Activated CD4-positive, CD25-positive, alpha-beta regulatory T cell (primary cell): ENCODE results near the gene SRPRB.
"Not testable (repeated sequence)": the region's sequence is repeated elsewhere in the genome, so short reads cannot be mapped to it uniquely, and the experiment has no call there.

Experiments used
- DNase-seq, 4 experiments: peaks; one replicate each; lab custom pipeline; 2025; lab: John Stamatoyannopoulos, UW

SRPRB gene

DNA sequence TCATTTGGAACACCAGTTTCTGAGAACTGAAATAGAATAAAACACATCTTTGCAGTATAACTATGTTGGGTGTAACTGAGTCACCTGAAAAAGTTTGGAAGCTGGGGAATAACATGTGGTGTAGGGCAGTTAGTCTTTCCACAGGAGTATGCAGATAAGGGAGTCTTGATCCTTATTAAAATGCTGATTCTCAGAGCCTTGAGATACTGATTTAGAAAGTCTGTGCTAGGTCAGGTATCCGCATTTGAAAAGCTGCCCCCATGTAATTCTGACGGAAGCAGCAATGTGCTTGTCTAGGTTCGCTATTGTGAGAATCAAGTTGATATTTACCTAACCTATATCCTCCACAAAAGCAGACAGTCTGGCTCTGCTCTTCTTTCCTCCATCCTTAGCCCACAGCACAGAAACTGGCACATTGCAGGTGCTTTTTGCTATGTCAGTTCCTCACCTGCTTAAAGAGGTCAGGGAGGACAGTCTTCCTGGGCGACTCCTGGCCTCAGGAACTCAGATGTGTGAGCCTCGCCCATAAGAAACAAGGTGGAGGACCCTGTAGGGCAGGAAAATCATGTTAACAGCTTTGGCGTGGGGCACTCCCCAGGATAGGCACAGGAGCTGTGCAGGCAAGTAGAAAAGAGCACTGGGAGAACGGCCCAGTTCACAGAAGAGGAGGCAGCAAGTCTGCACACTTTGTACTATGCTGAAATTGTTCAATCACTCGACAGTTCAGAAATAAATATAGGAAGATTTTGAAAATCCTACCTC is 27.6 kb upstream of the SRPRB start:
- DNase-seq: no peak

GRCh38 chr3:133779626-133780203 is 25.9 kb upstream of the SRPRB start:
- DNase-seq: no peak

DNA sequence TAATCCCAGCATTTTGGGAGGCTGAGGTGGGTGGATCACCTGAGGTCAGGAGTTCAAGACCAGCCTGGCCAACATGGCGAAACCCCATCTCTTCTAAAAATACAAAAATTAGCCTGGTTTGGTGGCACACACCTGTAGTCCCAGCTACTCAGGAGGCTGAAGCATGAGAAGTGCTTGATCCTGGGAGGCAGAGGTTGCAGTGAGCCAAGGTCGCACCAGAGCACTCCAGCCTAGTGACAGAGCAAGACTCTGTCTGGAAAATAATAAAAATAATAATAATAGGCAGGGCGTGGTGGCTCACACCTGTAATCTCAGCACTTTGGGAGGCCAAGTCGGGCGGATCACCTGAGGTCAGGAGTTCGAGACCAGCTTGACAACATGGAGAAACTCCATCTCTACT is 24.9 kb upstream of the SRPRB start:
- DNase-seq: not testable (repeated sequence)

GRCh38 chr3:133781570-133781969 is 24.0 kb upstream of the SRPRB start:
- no peak for DNase-seq

- DNase-seq: no peak
These were observed 23.2 kb upstream of the SRPRB start for GRCh38 chr3:133782454-133782853.

GRCh38 chr3:133783762-133784161 is 21.9 kb upstream of the SRPRB start:
- DNase-seq: no peak

DNA sequence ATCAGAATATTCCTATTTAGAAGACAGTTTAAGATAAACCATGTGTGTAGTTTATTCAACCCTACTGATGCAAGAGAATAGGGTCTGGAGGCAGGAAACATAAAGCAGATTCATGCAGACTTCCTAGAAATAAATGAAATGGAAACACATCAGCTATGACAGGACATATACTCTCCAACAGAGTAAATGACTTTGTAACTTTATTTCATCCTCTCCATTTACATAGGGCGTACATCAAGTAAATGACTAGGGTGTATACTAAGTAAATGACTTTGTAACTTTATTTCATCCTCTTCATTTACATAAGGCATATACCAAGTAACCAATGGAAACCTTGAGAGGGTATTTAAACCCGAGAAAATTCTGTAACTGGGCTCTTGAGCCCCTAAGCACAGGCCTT is 17.6 kb upstream of the SRPRB start:
- DNase-seq: no peak

- no peak for DNase-seq
These were observed 13.3 kb upstream of the SRPRB start for GRCh38 chr3:133792171-133792763.

DNA sequence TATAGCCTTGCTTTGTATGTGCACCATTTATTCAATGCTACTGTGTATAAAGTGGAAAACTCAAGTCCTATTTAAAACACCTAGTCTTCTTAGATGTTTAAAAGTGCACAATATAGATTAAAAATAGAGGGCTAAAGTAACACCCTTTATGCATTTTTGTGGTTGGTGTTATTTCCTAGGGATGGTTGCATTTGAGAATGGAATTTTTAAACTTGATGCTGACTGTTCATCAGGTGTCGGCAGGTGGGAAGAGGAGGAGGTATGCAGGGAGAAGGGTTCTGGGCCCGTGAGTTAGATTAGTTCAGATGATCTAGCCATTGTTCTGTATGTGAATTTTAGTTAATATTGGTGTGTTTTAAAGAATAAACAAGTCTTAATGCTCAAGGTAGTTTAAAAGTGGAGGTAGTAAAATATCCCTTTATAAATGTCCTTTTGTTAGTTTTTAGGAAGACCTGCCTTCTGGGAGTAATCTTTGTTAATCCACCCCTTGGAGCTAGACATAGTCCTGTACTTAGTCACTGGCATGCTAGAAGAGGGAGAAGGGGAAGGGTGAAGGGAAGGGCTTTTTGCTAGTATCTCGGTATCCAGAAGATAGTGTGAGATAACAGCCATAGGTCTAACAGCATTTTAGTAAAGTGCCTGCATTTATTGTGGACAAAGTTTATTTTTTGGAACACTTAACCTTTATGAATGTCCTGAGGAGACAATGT is 8.1 kb upstream of the SRPRB start:
- no peak for DNase-seq

DNA sequence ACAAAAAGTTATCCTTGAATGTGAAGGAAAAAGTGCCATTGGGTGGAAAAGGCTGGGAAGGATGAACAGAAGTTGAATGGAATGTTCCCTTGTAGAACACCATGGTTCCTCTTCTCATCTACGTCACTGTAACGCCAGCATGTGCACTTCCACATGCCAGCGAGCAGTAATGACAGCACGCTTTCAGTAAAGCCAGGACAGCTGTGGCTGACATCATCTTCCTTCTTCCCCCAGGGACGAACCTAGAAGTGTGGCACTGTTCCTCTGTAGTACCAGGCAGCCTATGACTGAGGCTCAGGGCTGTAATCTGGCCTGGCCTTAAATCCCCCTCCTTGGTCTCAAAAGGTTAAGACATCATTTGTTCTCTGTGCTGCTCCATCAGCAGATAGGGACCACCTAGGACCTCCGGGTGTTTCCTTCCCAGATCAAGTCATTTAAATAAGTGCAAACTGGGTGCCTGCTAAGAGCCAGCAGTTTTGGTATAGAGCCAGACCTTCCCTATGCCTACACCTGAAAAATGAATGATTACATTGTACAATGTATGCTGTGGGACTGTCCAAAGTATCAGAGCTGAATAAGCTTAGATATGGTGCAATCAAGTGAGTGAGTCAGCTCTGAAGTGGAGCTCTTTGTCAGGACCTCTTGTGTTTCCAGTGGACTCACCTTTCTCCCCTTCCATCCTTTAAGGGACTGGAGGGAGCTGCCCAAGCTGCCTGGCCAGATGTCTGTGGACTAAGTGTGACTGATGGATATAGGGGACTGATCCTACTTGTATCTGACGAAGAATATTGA is 5.6 kb upstream of the SRPRB start:
- DNase-seq: no peak

DNA sequence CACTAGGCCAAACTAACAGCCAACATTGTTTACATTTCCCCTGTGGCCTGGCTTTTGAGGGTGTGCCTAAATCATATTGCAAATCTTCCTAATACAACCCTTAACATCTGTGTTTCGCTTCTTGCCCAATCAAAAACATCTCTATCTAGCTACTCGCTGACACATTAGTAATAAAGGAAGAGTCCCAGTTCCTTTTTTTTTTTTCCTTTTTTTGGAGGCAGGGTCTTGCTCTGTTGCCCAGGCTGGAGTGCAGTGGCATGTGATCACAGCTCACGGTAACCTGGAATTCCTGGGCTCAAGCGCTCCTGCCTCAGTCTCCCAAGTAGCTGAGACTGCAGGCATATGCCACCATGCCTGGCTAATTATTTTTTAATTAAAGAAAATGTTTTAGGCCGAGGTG is 2.1 kb upstream of the SRPRB start:
- no peak for DNase-seq

DNA sequence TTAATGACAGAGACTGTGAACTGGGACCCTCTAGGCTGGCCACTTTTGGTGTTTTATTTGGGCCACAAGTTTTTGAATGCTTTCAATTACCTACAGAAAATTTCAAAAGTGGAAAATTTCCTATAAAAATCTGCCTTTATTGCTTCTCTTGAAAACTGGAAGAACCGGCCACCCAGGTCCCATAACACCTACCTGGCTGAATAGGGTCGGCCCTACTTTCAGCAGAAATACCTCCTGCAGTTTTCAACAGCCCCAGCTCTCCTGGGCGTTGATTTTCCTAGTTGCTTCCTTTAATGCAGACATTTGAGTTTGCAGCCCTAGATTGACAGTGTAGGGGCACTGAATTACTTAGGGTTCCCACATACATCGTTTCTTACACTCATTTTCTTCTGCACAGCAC is 719 bp upstream of the SRPRB start:
- DNase-seq: no peak

GRCh38 chr3:133805384-133805701 is 272 bp upstream of the SRPRB start:
- DNase-seq: no peak

DNA sequence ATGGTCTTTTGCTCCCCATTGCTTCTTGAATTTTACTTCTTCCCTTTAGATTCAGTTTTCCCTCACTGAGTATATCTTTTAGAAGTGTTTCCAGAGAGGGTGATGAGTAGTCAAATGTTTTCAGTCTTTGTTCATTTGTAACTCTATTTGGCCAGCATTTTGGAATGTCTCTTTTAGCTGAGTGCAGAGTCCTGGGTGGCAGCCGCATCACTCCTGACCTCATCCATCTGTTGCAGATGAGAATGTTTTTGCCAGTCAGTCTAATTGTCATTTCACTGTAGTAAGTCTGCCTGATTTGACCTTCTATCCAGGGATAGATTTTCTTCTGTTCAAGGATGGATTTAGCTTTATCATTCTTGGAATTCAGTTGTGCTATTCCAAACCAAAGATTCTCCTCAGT is 7.3 kb downstream of the SRPRB start:
- no peak for DNase-seq

DNA sequence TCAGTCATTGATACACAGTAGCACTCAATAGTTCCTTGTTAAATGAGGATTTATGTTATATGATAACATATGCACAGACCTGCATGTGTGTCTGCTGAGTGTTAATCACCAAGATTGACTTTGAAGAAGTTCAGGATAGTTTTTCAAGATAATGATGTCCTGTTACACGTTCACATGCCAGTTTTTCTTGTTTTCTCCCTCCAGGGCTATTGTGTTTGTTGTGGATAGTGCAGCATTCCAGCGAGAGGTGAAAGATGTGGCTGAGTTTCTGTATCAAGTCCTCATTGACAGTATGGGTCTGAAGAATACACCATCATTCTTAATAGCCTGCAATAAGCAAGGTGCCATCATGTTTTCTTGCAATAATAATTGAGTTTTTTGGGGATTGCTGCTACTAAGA is 9.8 kb downstream of the SRPRB start:
- DNase-seq: no peak

GRCh38 chr3:133820129-133820528 is 14.5 kb downstream of the SRPRB start:
- no peak for DNase-seq

DNA sequence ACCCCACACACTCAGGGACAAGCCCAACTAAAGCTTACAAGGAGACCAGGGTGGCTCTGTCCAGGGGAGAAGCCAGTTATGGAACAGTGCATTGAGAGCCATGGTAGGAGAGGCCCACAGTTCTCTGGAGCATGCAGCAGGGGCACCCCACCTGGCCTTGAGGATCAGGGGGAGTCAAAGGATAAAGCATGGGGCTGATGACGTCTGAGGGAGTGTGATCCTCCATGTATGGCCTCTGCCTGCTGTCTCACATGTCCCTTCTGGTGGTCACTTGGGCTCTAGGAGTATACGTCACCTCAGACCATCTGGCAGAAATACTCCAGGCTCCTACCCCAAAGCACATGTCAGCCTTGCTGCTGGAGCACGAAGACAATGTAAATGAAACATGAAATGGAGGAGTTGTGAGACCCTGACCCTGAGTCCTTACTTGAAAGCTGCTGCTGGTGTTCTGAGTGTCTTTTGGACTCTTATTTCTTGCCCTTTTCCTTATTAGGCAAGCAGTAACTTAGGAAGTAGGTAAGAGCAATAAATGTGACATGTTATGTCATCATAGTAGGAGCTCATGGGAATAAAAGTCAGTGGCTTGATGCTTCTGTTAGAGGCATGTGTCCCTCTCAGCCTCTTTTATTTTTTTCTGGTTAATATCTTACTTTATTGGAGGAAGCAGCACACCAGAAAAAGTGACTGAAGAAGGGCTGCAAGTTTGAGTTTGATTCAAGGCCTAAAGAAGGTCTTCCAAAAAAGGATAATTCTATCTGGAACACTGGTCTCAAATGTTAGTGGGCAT is 15.5 kb downstream of the SRPRB start:
- no peak for DNase-seq

GRCh38 chr3:133821767-133822638 is 16.4 kb downstream of the SRPRB start:
- no peak for DNase-seq

GRCh38 chr3:133824961-133825485 is 19.4 kb downstream of the SRPRB start:
- DNase-seq: no peak
